ENCODE data around the gene SNAI1. TPM values are rescaled to one million over a fixed set of nuclear protein-coding genes. Genes with fewer than 3 reads are reported as not detected.

Gene SNAI1
- total RNA-seq = 1 to 10 TPM in 3 of 4 donors, under 1 TPM in 1; 0.53 to 3.3 (median 1.4) TPM

DNA sequence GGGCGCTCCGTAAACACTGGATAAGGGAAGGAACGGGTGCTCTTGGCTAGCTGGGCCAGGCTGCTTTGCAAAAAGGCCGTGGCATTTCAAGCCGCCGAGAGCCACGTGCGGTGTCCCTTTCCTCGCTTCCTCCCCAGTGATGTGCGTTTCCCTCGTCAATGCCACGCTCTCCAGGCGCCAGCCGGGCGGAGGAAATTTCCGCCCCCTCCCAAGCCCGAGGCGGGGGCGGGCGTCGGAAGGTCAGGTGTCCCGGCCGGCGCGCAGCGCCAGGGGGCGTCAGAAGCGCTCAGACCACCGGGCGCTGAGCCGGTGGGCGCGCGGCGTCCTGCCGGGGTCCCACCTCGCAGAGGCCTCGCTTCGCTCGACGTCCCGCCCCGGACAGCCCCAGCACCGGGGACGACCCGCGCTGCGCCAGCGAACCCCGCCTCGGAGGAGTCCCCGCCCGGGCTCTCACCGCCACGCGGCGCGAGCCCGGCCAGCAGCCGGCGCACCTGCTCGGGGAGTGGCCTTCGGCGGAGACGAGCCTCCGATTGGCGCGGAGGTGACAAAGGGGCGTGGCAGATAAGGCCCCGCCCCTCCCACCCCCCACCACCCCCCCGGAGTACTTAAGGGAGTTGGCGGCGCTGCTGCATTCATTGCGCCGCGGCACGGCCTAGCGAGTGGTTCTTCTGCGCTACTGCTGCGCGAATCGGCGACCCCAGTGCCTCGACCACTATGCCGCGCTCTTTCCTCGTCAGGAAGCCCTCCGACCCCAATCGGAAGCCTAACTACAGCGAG, at the start of gene SNAI1:
SNAI1 (plus strand) TSS at position 635 of the 777 bp plus-strand sequence; CDS start at position 715, 80 bp downstream.
- DNase-seq = peak; percentile 81 to 90 (median 90)
- Histone ChIP-seq H3K27ac (peak within 1 kb of the TSS; percentile 21 to 66 (median 58)), H3K9me3 (no peaks in the 10 kb centered on the region), H3K4me3 (peak within 1 kb of the TSS; percentile 21 to 61 (median 51)), H3K4me1 (peaks cover 3 to 28% (median 15%) of the 10 kb centered on the region in 4 donors), H3K27me3 (no peaks in the 10 kb centered on the region), H3K36me3 (no peaks in the 10 kb centered on the region)
- TF ChIP-seq, protein P1, sequence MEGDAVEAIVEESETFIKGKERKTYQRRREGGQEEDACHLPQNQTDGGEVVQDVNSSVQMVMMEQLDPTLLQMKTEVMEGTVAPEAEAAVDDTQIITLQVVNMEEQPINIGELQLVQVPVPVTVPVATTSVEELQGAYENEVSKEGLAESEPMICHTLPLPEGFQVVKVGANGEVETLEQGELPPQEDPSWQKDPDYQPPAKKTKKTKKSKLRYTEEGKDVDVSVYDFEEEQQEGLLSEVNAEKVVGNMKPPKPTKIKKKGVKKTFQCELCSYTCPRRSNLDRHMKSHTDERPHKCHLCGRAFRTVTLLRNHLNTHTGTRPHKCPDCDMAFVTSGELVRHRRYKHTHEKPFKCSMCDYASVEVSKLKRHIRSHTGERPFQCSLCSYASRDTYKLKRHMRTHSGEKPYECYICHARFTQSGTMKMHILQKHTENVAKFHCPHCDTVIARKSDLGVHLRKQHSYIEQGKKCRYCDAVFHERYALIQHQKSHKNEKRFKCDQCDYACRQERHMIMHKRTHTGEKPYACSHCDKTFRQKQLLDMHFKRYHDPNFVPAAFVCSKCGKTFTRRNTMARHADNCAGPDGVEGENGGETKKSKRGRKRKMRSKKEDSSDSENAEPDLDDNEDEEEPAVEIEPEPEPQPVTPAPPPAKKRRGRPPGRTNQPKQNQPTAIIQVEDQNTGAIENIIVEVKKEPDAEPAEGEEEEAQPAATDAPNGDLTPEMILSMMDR (IDR thresholded peaks at IDR 0.05) = peak; percentile 25 to 56 (median 47)
- peak; percentile 62 to 74 for TF ChIP-seq POLR2A (IDR thresholded peaks at IDR 0.05)

DNA sequence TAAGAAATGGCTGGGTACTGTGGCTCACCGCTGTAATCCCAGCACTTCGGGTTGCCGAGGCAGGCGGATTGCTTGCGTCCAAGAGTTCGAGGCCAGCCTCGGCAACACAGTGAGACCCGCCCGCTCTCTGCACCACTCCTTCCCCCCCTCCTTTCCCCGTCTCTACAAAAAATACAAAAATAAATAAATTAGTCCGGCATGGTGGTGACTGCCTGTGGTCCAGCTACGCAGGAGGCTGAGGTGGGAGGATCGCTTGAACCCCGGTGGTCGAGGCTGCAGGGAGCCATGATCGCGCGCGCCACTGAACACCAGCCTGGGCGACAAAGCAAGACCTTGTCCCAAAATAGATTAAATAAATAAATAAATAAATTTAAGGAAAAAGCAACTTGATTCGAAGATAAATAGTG, 47.0 kb upstream of the SNAI1 start:
- no peak for DNase-seq
- peaks cover 0 to 5% (median 0%) of the 10 kb centered on the region in 3 donors for H3K36me3 ChIP-seq
- no peaks in the 10 kb centered on the region for H3K27me3 ChIP-seq
- TF ChIP-seq, protein P1 (IDR thresholded peaks at IDR 0.05) = no peak
- TF ChIP-seq POLR2A (IDR thresholded peaks at IDR 0.05) = no peak
- peaks cover 0 to 36% (median 19%) of the 10 kb centered on the region in 4 donors for H3K4me1 ChIP-seq
- H3K9me3 ChIP-seq = no peaks in the 10 kb centered on the region
- H3K27ac ChIP-seq = peak overlapping the region; percentile 92 to 99 (median 94)
- H3K4me3 ChIP-seq = peak overlapping the region; percentile 84 to 100 (median 92)

DNA sequence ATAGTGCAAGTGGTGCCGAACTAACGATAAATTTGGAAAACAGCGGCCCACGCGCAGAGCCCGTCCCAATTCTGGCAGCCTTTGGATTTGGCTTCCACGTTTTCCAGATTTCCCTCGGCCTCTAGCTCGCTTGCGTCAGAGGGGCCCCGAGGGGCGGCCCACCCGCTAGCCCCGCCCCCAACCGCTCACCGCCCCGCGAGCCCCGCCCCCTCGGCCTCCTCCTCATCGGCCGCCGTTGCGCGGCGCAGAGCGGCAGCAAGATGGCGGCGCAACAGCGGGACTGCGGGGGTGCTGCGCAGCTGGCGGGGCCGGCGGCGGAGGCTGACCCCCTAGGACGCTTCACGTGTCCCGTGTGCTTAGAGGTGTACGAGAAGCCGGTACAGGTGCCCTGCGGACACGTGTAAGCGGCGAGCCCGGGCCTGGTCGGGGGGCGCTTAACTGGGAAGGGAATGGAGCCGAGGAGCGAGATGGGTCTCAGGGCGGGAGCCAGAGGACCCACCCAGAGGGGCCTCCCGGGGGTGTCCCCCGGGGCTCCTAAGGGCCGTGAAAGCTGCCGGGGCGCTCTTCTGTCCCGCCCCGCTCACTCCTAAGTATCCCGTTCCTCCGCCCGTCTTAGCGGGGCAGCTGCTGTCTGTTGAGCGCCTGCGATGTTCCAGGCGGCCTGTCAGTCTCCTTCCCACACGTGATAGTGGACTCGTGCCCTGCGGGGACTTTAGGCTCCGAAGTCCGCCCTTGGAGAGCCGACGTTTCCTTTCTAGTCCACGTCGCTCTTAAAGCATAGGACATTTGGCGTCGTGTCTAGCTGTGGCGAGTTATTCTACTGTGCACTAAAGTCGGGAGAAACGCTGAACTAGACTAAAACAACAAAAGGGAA, 46.4 kb upstream of the SNAI1 start, which contains the start of gene RNF114:
RNF114 (plus strand) TSS at position 245 of the 874 bp plus-strand sequence; CDS start at position 261, 16 bp downstream.
- peak within 1 kb of the TSS; percentile 84 to 100 (median 92) for H3K4me3 ChIP-seq
- H3K36me3 ChIP-seq = peaks cover 0 to 11% (median 0%) of the 10 kb centered on the region in 3 donors
- H3K27me3 ChIP-seq = no peaks in the 10 kb centered on the region
- no peaks in the 10 kb centered on the region for H3K9me3 ChIP-seq
- peak; percentile 92 to 94 for TF ChIP-seq POLR2A (IDR thresholded peaks at IDR 0.05)
- TF ChIP-seq, protein P1 (IDR thresholded peaks at IDR 0.05) = peak in 1 of 6 experiments; percentile 14
- peak; percentile 91 to 96 (median 94) for DNase-seq
- peak within 1 kb of the TSS; percentile 92 to 99 (median 94) for H3K27ac ChIP-seq
- H3K4me1 ChIP-seq = peaks cover 0 to 38% (median 19%) of the 10 kb centered on the region in 4 donors

DNA sequence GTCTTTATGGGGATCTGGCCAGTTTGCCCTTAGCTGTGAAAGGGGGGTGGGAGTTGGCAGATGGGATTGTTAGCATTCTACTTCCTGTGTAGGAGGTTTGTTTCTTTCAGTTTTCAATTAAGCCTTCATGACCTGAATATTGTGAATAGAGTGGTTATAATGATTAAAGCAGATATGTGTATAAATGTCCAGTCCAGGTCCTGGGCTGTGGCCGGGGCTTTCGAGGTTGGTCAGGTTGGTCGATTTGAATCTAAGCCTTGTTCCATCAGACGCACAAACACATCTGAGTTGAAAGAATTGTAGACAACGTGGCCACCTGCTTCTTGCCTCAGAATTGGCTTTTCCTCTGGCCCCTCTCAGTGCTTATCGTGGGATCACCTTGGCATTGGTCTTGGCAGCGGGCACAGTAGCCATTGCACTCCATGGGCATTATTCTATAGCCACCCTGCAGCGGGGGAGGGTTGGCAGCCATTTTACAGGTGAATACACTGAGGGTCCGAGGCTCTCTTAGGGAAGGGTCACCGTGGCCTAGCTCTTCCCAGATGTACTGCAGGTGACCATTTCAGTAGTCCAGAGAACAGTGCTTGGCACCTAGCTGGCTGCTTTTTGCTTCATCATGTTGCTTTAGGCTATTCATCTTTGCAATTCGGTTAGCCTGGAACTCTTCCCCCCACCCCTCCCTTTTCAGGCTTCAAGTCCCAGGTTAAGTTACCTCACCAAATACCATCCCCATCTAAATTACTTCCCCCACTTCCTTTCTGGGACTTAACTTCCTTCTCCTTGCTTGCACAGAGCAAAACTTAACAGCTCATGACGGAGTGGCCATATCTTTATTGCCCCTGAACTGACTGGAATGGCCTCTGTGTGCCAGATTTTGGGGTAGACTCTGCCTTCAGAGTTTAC, 45.5 kb upstream of the SNAI1 start:
- H3K4me3 ChIP-seq = peak overlapping the region; percentile 84 to 100 (median 92)
- peak in 1 of 3 donors; percentile 49 for DNase-seq
- H3K36me3 ChIP-seq = peaks cover 0 to 20% (median 0%) of the 10 kb centered on the region in 3 donors
- H3K4me1 ChIP-seq = peaks cover 0 to 38% (median 19%) of the 10 kb centered on the region in 4 donors
- H3K27ac ChIP-seq = peak overlapping the region; percentile 92 to 99 (median 94)
- no peaks in the 10 kb centered on the region for H3K9me3 ChIP-seq
- TF ChIP-seq POLR2A (IDR thresholded peaks at IDR 0.05) = no peak
- TF ChIP-seq, protein P1 (IDR thresholded peaks at IDR 0.05) = peak in 1 of 6 experiments; percentile 10
- no peaks in the 10 kb centered on the region for H3K27me3 ChIP-seq

All from Peyer's patch (tissue), 4 donors.